ENCODE results near the gene USP20.

Gene USP20

DNA sequence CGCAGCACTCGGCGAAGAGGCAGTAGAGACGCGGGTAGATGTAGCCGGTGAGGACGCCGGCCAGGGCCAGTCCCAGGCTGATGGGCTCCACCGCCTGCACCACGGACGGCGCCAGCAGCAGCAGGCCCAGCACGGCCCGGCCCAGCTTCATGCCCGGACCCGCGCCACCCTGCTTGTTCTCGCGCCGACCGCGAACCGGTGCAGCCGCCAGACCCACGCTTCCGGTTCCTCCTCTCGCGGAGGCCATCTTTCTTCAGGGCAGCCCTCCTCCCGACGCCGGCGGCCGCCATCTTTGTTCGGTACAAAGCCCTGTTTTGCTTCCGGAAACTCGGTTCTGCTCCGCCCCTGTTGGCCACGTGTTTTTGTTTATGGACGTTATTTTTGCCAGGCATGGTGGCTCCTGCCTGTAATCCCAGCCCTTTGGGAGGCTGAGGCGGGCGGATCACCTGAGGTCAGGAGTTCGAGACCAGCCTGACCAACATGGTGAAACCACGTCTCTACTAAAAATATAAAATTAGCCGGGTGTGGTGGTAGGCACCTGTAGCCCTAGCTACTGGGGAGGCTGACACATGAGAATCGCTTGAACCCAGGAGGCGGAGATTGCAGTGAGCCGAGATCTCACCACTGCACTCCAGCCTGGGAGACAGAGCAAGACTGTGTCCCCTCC is 11.2 kb upstream of the USP20 start, which contains the start of gene TOR1A:
Gene TOR1A, minus strand, starts transcription at position 202 of the 667 bp plus-strand sequence. Its CDS starts 51 bp downstream, at position 151.
- peak; percentile 95 to 96 for DNase-seq

DNA sequence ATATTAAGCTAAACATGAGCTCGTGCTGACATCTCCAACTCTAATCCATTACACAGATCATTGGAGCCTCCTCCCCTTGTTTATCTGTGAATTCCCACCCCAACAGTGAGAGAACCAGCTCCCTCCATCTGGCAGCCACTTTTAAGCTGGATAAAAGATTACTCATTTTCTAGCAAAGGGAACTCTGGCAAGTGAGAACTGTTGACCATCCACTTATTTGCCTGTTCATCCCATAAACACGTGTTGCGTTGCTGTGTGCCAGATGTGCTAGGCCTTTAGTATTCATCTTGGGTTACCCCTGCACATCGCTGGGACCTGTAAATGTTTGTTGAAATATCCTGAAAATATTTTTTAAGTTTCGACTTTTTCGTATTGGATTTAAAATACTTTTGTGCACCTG is 8.9 kb upstream of the USP20 start:
- DNase-seq = no peak

DNA sequence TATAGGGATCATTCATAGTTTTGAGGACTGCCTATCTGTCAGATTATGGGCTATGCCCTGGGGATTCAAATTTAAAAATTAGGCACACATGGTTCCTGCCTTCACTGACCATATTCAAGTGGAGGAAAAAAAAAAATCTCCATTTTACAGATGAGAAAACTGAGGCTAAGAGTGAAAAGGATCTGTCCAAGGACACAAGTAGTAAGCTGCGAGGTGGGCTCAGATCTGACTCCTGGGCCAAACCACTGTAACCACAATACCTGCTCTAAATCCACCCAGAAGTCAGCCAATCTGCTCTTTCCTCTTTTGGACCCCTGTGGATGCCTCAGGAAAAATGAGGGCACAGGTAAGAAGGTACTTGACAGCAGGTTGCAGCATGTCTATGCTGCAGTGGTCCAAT is 8.5 kb upstream of the USP20 start:
- no peak for DNase-seq

DNA sequence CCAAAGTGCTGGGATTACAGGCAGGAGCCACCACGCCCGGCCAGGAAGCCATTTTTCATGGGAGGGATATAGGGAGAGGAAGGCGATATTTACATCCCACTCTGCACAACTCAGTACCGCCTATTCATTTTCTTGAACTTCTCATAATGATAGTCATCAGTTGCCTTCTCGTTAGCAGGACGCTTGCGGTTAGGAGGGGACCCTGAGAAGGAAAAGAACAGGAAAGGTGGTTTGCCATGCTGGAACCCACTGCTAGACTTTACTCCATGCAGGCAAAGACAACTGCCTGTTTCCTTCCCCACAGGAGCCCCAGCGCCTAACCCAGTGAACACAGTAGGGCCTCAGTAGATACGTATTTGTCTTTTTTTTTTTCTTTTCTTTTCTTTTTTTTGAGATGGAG is 7.2 kb upstream of the USP20 start:
- DNase-seq = no peak

DNA sequence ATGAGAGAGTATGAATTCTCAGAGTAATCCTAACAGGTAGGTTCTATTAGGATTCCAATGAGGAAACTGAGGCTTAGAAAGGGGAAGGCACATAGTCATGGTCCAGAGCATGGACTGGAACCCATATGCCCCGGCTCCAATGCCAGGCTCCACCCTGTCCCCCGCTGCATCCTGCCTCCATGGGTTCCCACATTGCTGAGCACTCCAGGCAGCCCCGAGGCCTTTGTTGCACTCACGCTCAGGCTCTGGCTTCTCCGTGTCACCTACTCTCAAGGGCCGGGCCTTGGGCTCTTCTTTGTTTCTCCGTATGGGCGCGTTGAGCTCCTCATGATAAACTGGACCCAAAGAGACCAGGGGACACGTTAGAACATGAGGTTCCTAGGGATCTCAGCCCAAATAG is 6.3 kb upstream of the USP20 start:
- no peak for DNase-seq

DNA sequence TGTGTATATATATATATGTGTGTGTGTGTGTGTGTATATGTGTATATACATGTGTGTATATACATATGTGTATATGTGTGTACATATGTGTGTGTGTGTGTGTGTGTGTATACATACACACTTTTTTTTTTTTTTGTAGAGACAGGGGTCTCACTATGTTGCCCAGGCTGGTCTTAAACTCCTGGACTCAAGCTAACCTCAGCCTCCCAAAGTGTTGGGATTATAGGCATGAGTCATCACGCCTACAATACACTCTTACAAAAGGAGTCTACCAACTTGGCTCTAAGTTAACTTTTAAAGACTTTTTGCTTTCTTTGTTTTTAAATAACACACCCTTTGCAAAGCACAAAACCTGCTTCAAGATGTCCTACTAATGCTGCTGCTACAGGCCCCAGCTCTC is 2.3 kb upstream of the USP20 start:
- DNase-seq = no peak

DNA sequence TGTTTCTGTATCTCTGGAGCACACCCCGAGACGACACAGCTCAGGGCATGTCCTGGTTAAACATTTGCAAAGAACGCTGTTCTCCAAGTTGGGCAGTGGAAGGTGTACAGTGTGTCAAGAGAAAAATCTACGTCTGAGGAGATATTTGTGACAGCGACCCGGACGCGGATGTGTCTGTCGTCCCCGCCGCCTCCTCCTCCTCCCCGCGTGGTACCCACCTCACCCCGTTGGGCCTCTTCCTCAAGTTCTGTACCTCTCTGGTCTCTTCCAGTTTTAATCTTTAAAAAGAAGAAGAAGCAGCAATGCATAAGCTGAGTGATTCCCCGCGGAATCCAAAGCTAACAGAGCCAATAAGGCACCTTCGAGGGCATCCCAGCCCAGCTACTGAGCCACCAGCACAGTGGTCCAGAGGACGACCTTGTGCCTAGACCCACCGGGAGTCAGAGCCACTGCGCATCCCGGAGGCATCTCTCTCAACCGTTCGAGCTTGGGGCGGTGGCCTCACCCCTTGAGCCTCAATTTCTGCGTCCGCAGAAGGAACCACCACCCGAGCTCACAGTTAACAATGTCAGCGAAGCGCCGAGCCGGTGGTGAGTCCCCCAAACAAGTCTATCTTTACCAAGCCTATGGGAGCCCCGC is 650 bp upstream of the USP20 start:
- peak; percentile 49 to 61 for DNase-seq

DNA sequence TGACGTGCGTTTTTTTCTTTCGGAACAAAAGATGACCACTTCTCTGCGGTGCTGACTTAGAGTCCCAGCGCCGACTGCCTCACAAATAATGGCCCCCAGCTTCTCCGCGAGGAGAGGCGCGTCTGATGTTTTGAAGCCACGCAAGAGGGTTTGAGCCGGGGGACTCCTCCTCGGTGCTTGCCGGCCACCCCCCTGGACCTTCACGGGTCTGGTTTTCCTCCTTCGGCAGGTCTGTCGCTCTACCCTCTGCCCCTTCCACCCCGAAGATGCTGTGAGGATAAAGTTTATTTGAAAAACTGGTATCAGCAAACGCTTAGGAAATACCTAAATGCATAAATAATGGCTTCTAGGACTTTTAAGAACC is 584 bp downstream of the USP20 start:
- no peak for DNase-seq

DNA sequence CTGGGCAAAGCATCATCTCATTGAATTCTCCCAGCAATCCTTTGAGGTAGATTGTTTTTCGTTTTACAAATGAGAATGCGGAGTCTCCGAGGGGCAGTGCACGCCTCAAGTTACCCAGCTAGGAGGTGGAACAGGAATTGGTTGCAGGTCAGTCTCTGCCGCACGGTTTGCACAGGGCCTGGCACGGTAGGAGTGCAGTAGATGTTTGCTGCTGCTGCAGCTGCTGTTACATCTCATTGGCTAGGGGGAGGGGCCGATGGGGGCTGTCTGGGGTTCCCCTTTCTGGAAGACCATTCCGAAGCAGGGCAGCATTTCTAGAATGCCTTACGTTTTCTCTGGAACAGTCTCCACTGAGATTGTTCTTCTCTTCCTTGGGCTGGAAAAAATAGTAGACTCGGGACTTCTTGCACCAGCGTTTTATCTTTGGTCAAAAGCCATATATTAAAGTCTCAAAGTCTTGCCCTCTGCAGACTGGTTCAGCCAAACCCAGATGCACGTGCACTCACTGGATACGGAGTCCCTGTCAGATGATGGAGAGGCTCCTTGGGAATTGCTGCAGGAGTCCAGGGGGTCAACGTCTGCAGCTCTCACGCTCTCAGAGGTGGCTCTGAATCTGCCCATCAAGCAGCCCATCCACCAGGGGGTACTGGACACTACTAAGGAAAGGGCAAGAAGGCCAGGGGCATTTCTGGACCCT is 1.2 kb downstream of the USP20 start:
- peak; percentile 49 to 58 for DNase-seq

DNA sequence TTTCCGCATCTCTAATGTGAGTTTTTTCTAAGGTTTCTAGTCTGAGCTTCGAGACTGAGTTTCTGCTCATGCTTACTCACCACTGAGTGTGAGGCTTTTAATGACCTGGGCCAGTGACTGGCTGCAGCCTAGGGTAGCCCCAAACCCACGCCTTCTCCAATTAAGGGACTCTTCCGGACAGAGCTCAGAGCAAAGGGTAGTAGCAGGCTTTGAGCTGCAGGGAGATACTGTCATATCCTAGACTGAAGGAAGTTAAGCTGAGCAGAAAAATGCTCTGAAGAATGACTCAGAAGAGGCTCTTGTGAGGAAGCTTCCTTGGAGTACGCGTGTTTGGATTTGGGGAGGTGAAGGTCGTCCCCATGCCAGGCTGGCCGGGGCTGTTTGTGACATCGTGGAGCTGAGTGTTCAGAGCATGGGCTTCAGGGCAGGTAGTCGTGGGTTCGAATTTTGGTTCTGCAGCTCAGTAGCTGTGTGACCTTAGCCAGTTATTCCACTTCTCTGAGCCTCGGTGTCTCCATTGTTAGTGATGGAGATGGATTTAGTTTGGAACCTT is 3.5 kb downstream of the USP20 start:
- DNase-seq = peak in 1 of 2 experiments; percentile 52

DNA sequence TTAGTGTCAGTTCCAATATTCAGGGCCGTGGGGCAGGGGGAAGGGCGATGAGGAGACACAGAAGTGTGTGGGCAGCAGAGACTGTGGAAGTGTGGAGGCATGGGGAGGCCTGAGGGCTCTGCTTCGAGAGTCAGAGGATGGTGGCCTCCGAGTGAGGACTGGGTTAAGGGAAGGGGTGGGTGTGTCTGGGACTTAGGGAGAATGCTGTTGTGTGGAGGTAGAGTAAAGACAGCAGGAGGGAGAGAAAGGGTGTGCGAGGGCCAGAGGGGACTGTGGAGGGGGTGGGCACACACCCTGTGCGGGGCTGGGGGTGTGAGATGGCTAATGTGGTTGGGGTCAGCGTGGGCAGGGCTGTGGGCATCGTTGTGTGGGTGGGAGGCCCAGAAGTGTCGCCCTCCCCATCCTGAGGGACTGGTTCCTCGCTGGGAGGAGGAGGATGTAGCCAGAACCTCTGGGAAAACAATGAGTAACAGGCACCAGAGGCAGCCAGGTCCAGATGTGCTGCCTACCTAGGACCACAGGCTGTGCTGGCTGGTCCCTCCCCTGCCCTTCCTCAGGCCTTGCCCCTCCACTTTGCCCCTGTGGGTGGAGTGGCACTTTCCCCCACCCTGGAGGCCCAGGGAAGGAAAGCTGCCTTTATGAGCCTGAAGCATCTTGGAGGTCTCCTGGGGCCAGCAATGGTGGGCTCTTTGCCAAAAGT is 4.2 kb downstream of the USP20 start:
- no peak for DNase-seq

DNA sequence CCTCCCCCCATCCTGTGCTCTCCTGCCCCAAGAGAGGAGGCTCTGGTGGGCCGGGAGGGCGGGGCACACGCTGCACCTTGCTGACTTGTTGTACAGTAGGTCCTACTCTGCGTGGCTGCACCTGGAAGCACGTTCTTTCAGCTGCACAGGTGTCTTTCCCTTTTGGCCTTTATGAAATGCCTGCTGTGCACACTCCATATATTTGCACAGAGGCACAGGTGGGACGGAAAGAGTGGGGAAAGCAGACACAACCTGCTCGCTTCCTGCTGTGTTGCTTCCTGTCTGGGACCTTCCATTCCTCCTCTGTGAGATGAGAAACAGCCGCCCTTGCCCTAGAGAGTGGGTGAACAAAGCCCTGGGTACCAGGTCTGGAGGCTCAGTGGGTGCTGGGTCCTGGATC is 4.8 kb downstream of the USP20 start:
- no peak for DNase-seq

DNA sequence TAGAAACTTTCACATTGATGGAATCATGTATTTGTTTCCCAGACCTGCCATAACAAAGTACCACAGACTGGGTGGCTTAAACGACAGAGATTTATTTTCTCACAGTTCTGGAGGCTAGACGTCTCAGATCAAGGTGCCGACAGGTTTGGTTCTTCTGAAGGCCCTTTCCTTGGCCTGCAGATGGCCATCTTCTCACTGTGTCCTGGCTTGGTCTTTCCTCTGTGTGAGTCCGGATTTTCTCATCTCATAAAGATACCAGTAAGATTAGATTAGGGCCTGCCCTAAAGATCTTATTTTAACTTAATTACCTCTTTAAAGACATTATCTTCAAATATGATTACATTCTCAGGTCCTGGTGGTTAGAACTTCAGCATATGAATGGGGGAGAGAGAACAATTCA is 5.8 kb downstream of the USP20 start:
- no peak for DNase-seq

DNA sequence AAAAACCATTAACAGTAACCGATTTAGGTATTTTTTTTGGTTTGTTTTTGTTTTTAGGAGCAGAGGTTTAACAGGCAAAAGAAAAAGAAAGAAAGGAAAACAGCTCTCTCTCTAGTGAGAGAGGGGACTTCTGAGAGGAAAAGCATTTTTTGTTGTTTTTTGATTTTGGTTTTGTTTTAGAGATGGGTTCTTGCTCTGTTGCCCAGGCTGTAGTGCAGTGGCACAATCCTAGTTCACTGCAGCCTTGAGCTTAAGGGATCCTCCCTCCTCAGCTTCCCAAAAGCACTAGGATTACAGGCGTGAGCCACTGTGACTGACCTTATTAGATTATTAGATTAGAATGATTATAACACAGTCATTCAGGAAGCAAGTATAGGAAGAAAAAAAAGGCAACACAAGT is 10.1 kb downstream of the USP20 start:
- no peak for DNase-seq

DNA sequence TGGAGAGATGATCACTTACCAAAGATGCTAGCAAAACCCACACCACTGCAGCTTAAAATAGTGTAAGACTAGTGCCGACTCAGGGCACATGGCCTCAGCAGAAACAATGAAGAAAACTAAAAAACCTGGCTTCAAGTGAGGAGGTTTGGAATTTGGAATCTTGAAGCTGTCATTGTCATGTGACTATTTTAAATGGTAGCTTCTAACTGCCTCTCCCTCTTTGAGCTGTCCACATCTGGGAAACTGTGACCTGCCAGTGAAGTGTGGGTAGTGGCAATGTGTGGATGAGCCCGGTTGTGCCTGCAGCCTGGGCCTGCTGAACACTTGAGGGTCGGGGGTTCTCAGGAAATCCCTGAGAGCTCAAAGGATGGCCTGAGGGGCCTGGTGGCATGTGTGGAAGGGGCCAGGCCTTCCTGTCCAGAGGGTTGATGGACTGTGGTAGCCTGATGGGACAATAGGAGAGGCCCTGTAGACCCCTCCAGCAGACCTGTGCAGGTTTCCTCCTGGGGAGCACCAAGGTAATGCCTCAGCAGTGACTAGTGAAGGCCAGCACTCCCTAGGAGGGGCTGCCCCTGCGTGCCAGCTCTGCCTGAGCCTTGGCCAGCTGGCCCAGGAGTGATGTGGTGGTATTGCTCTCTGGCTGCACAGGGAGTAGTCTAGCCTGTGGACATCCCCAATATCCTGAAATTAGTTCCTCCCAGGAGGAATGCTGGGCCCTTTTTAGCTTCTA is 13.6 kb downstream of the USP20 start:
- no peak for DNase-seq

DNA sequence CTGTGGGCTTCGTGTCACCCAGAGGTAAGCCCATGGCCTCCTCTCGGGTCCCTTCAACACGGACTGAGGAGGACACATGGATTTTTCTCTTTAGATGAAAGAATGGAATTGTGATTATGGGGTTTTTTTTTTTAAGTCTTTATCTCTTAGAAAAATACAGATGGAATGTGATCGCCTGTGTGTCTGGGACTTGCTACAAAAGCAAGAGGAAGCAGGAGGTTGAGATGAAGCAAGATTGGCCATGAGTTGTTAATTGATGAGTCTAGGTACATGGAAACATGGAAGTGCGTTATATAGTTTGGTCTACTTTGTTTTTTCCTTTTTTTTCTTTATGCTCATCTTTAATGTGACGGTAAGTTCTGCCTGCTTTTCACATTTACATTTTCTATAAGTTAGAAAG is 14.6 kb downstream of the USP20 start:
- no peak for DNase-seq

DNA sequence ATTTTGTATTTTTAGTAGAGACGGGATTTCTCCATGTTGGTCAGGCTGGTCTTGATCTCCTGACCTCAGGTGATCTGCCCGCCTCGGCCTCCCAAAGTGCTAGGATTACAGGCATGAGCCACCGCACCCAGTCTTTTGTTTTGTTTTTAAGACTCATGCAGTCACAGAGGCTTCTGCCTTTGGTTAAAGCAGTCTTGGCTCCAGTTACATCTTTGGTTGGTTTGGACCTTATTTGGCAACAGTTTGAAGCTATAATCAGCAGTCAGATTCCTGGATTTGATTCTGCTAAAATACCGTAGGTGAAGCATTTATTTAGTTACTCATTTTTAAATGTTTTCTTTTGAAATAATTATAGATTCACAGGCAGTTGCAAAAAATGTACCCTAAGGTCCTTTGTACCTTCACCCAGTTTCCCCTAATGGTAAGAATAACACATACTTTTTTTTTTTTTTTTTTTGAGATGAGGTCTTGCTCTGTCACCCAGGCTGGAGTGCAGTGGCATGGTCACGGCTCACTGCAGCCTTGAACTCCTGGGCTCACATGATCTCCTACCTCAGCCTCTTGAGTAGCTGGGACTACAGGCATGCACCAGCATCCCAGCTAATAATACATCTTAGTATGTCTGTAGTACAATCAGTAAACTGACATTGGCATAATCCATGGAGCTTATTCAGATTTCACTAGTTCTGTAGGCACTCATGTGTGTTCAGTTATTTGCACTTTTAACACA is 15.7 kb downstream of the USP20 start:
- DNase-seq = no peak

DNA sequence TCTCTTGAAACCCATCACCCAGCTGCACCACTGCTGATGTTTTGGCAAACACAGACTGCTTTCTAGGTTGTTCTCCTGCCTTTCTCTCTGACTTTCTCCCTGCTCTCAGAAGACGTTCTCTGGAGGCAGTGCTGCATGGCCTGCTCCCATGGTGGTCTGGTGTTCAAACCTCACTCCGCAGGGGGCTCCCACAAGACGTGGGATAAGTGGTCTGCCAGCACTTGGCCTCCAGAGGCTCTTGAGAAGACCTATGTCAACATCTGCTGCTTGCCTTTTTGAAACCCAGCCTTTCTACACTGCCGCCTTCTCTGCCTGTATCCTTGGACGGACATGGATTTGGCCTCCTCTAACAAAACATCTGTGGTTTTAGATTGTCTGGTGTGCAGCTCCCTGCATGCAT is 16.6 kb downstream of the USP20 start:
- no peak for DNase-seq

DNA sequence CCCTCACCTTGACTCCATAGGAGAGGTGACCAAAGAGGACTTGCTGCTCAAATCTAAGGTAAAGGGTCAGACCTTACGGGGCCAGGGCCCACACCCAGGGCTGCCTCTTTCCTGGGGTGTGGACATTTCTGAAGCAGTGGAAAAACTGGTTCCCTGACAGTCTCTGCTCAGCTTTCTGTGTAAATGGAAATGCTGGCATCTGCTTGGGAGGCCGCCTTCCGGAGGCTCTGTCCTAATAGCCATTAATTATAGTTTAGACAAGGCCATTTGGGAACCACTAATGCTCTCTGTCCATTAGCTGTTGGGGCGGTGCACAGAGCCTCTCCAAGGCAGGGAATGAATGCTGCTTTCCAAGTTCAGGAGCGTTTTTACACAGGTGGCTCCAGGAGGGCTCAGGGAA is 17.3 kb downstream of the USP20 start:
- no peak for DNase-seq

DNA sequence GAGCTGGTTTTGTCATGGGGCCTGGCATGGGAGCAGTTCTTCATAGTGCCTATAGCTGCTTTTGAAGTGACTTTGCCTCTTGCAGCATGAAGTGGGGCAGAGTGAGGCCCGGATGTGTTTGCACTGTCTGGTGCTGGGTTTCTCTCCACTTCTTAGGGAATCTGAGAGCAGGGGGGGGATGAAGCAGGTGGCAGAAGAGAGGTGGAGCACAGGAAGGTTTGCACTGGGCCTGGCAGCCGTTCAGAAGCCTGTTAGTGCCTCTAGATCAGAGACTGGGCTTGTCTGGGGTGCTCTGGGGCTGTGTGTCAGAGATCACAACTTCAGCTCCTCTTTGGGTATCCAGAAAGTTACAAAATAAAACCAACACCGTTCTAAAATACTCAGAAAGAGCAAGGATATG is 18.4 kb downstream of the USP20 start:
- no peak for DNase-seq

DNA sequence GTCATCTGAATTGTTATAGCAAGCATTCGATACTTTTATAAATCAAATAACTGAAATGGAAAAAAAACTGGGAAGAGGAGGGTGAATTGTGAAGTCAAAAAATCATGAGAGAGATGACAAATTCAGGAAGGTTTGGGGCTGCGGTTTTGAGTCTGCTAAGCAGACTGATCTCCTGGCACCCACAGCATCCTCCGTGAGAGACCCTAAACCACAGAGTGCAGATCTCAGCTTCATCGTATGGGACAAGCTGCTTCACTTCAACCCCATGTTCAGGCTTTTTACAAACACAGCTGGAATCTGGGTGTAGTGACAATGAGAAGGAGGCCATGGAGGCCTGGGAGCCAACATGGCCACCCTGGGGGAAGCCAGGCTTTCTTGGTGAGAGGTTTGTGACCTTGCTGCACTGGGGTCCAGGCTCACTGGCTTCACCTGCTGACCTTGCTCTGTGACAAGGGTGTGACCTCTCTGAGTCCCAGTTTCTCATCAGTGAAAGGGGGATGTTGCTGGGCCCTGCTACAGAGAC is 19.4 kb downstream of the USP20 start:
- no peak for DNase-seq

DNA sequence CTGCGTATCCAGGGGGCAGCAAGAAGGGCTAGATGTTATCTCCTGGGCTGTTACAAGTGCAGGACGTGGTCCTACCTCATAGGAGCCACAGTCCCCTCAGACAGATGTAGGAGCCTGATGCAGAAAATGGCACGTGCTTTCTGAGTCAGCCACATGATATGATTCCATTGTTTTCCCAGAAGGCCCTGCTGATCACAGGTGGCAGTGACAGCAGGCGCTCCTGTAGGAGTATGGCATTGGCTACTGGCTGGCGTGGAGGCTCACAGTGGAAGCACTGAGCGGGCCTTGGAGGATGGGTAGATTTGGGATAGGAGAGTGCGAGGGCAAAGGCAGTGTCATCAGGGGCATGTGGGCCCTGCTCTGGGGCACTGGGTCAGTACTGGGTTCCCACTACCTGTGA is 21.9 kb downstream of the USP20 start:
- no peak for DNase-seq

Data from activated T-cell treated with anti-CD3 and anti-CD28 coated beads, Interleukin-2, amount 50 U/mL, for 48 hours (primary cell).